ENCODE results near the gene SORCS2.

- TF ChIP-seq, protein P1, sequence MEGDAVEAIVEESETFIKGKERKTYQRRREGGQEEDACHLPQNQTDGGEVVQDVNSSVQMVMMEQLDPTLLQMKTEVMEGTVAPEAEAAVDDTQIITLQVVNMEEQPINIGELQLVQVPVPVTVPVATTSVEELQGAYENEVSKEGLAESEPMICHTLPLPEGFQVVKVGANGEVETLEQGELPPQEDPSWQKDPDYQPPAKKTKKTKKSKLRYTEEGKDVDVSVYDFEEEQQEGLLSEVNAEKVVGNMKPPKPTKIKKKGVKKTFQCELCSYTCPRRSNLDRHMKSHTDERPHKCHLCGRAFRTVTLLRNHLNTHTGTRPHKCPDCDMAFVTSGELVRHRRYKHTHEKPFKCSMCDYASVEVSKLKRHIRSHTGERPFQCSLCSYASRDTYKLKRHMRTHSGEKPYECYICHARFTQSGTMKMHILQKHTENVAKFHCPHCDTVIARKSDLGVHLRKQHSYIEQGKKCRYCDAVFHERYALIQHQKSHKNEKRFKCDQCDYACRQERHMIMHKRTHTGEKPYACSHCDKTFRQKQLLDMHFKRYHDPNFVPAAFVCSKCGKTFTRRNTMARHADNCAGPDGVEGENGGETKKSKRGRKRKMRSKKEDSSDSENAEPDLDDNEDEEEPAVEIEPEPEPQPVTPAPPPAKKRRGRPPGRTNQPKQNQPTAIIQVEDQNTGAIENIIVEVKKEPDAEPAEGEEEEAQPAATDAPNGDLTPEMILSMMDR (IDR thresholded peaks at IDR 0.05) = no peak
- TF ChIP-seq POLR2A (IDR thresholded peaks at IDR 0.05) = no peak
Observed at GRCh38 chr4:7311205-7311604, 118.9 kb downstream of the SORCS2 start.

Measured in esophagus squamous epithelium (tissue), 4 donors.